GM21717 (cell line): ENCODE data around the gene GLB1L.

Experiments used
- ATAC-seq: cut with Tn5 transposase; IDR thresholded peaks from one replicate; pipeline ENCODE4 v1.9.1; 2021; ENCODE audit warnings: mild to moderate bottlenecking, moderate library complexity; ENCODE audit not compliant: unreplicated experiment

The GLB1L gene

GRCh38 chr2:219253753-219254589, 8.7 kb upstream of the GLB1L start, which contains the start of gene TUBA4A:
Gene TUBA4A (minus strand): TSS chr2:219253918. CDS start chr2:219253858, 60 bp downstream.
- peak; percentile 47 for ATAC-seq

GRCh38 chr2:219252900-219253752, 7.9 kb upstream of the GLB1L start, which contains the start of gene TUBA4B:
Gene TUBA4B (plus strand): TSS chr2:219253243. CDS start chr2:219253408, 165 bp downstream.
- peak; percentile 30 for ATAC-seq

GRCh38 chr2:219252570-219252899, 7.3 kb upstream of the GLB1L start:
- ATAC-seq, result no peak

- no peak for ATAC-seq
Observed at GRCh38 chr2:219252084-219252483, 6.8 kb upstream of the GLB1L start.

- no peak for ATAC-seq
Observed at GRCh38 chr2:219251656-219252055, 6.4 kb upstream of the GLB1L start.

- ATAC-seq, result no peak
Observed at GRCh38 chr2:219250049-219250781, 5.0 kb upstream of the GLB1L start.

- ATAC-seq, result peak; percentile 26
Observed at GRCh38 chr2:219249203-219249980, 4.1 kb upstream of the GLB1L start.

- no peak for ATAC-seq
Observed at GRCh38 chr2:219248845-219249202, 3.6 kb upstream of the GLB1L start.

GRCh38 chr2:219247678-219248642, 2.7 kb upstream of the GLB1L start:
- ATAC-seq, result no peak

- ATAC-seq, result no peak
Observed at GRCh38 chr2:219246559-219246958, 1.3 kb upstream of the GLB1L start.

- no peak for ATAC-seq
Observed at GRCh38 chr2:219245899-219246230, 621 bp upstream of the GLB1L start.

GRCh38 chr2:219244789-219245147, 476 bp downstream of the GLB1L start:
- ATAC-seq, result no peak

GRCh38 chr2:219243291-219243761, 1.9 kb downstream of the GLB1L start:
- no peak for ATAC-seq

- no peak for ATAC-seq
Observed at GRCh38 chr2:219234331-219234730, 10.9 kb downstream of the GLB1L start.

GRCh38 chr2:219230059-219230540, 15.1 kb downstream of the GLB1L start:
- peak; percentile 28 for ATAC-seq

- ATAC-seq, result peak; percentile 97
Observed at GRCh38 chr2:219229305-219230058, 15.8 kb downstream of the GLB1L start, which contains the start of the genes ANKZF1 and ATG9A. Gene ANKZF1 (plus strand): TSS chr2:219229806. CDS start chr2:219230258, 452 bp downstream. Gene ATG9A (minus strand): TSS chr2:219229636. CDS start chr2:219228024, 1,612 bp downstream.

GRCh38 chr2:219228911-219229304, 16.3 kb downstream of the GLB1L start:
- ATAC-seq, result no peak
